ENCODE data around the gene FAM107B. TPM values are rescaled to one million over a fixed set of nuclear protein-coding genes. Genes with fewer than 3 reads are reported as not detected.

FAM107B gene
- total RNA-seq, 1 experiment from 2014 or later: 24.5 TPM

DNA sequence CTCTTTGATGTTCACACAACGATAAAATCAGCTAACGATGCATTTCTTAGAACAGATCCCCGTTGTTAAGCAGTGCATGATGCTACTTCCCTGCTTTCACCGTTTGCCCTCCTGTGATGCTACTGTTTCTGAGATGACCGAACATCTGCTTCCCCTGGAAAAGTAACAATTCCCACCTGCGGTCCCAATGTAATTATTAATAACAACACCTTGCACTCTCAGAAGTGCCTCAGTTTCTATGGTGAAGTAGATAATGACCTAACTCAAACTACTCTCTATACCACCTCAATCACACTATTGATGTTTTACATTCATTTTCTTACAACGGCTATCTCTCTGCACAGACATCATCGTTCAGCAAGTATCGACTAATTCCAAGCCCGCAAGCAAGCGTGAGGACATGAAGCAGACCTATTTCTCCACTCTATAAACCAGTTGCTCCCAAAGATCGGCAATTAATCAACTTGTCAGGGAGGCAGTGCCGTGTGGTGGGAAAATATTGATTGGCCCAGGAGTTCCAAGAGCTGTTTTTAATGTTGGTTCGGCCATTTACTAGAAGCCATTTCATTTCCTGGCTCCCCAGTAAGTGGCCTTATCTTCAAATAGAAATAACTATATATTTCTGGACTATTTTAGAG is 42.7 kb downstream of the FAM107B start:
- H3K27ac Mint-ChIP-seq: no peak overlapping the region; a peak in 1 of 7 replicates

More for the DNA sequence above, 42.7 kb downstream of the FAM107B start:
- H3K23me2 ChIP-seq (ENCODE audit: insufficient read length, low read depth, low read length, poor library complexity, severe bottlenecking): no peaks in the 10 kb centered on the region
- Mint-ChIP-seq H3K36me3 (ENCODE audit: insufficient read depth in 1 of 3, low read depth in 3 of 3) (peaks cover 0 to 5% (median 3%) of the 10 kb centered on the region in 3 experiments; a peak in 5 of 7 replicates), H3K27me3 (ENCODE audit: low read depth) (peaks cover 3% of the 10 kb centered on the region), H3K4me1 (peaks cover 0 to 3% of the 10 kb centered on the region in 2 experiments; a peak in 1 of 4 replicates), H3K9me3 (peaks cover 4 to 8% of the 10 kb centered on the region in 2 experiments; a peak in 4 of 5 replicates), H3K4me3 (no peak overlapping the region)
- H2BK5ac ChIP-seq (ENCODE audit: insufficient read length, low read length): no peak overlapping the region
- no peak overlapping the region for H2BK120ac ChIP-seq (ENCODE audit: low read depth, low read length, poor library complexity, severe bottlenecking)
- DNase-seq: no peak
- H2BK20ac ChIP-seq (ENCODE audit: low read depth, low read length, poor library complexity, severe bottlenecking): no peak overlapping the region
- H3K14ac ChIP-seq (ENCODE audit: insufficient read depth, low read length): no peak overlapping the region
- no peaks in the 10 kb centered on the region for H3K9me3 ChIP-seq (ENCODE audit: control insufficient read depth, low read depth, low read length)
- WGBS (ENCODE audit: extremely low coverage, insufficient read length, low lambda C conversion rate): no CpG with 5 or more reads among the region's 14 CpGs
- H3K79me1 ChIP-seq (ENCODE audit: insufficient read depth, low read depth, low read length, poor library complexity, severe bottlenecking): no peaks in the 10 kb centered on the region
- H3K27me3 ChIP-seq (ENCODE audit: insufficient read depth, low read length): no peaks in the 10 kb centered on the region
- H2AK5ac ChIP-seq (ENCODE audit: insufficient read length, low read length): no peak overlapping the region
- H3K79me2 ChIP-seq (ENCODE audit: insufficient read depth, low read length): no peaks in the 10 kb centered on the region
- no peak overlapping the region for H3K18ac ChIP-seq (ENCODE audit: insufficient read length, low read depth, low read length)
- no peak overlapping the region for H4K5ac ChIP-seq (ENCODE audit: insufficient read length, low read depth, low read length)
- H2AFZ ChIP-seq (ENCODE audit: low read length): no peak overlapping the region
- no peak overlapping the region for H4K8ac ChIP-seq (replicated peaks; ENCODE audit: insufficient read length, low read depth, low read length)
- H4K20me1 ChIP-seq (ENCODE audit: control insufficient read depth, insufficient read depth, insufficient read length): no peaks in the 10 kb centered on the region
- H3K4ac ChIP-seq (ENCODE audit: low read depth, low read length): no peak overlapping the region
- no peak overlapping the region for H3K27ac ChIP-seq (ENCODE audit: insufficient read length, low read depth, low read length)
- no peak overlapping the region for H2BK15ac ChIP-seq (ENCODE audit: low read depth, low read length)
- no peaks in the 10 kb centered on the region for H3K4me1 ChIP-seq (ENCODE audit: insufficient read depth, low read length)
- H3K56ac ChIP-seq (ENCODE audit: insufficient read length, low read depth, low read length): no peak overlapping the region
- no peak overlapping the region for H2BK12ac ChIP-seq (ENCODE audit: insufficient read length, low read depth, low read length)
- H4K91ac ChIP-seq (ENCODE audit: insufficient read length, low read depth, low read length): no peak overlapping the region
- H3K4me2 ChIP-seq (ENCODE audit: insufficient read depth, insufficient read length, low read length): no peak overlapping the region
- no peak overlapping the region for H3K23ac ChIP-seq (ENCODE audit: insufficient read length, low read depth, low read length)
- no peak overlapping the region for H3T11ph ChIP-seq (ENCODE audit: low read length)
- TF ChIP-seq, protein P1, sequence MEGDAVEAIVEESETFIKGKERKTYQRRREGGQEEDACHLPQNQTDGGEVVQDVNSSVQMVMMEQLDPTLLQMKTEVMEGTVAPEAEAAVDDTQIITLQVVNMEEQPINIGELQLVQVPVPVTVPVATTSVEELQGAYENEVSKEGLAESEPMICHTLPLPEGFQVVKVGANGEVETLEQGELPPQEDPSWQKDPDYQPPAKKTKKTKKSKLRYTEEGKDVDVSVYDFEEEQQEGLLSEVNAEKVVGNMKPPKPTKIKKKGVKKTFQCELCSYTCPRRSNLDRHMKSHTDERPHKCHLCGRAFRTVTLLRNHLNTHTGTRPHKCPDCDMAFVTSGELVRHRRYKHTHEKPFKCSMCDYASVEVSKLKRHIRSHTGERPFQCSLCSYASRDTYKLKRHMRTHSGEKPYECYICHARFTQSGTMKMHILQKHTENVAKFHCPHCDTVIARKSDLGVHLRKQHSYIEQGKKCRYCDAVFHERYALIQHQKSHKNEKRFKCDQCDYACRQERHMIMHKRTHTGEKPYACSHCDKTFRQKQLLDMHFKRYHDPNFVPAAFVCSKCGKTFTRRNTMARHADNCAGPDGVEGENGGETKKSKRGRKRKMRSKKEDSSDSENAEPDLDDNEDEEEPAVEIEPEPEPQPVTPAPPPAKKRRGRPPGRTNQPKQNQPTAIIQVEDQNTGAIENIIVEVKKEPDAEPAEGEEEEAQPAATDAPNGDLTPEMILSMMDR (conservative IDR thresholded peaks at IDR 0.05): no peak
- no peak overlapping the region for H3K9ac ChIP-seq (ENCODE audit: extremely low read depth, insufficient read length, low read length)

Data from H9 (cell line).